Mesenchymal stem cell (in vitro differentiated cells and primary cell): Measurements from ENCODE around the gene NAPSA.

Experiments used
- DNase-seq: peaks from one replicate; pipeline ENCODE4 v3.0.0-alpha.2; 2013
- H2AFZ ChIP-seq: one replicate; pipeline ENCODE4 v1.6.1; 2013; ENCODE audit warnings: low read depth, mild to moderate bottlenecking, control low read depth, inconsistent platforms, low read length, moderate library complexity
- H2AK5ac ChIP-seq: 2 replicates; pipeline ENCODE4 v1.6.1; 2013; ENCODE audit warnings: low read length, moderate library complexity, mild to moderate bottlenecking, inconsistent platforms; ENCODE audit not compliant: severe bottlenecking
- H2BK120ac ChIP-seq: one replicate; pipeline ENCODE4 v1.6.1; 2013; ENCODE audit warnings: low read depth, mild to moderate bottlenecking, inconsistent platforms, low read length, moderate library complexity
- H2BK12ac ChIP-seq, 2 experiments: one replicate each; pipeline ENCODE4 v1.6.1; 2013; ENCODE audit warnings: inconsistent platforms in 2 of 2, low read length in 2 of 2, mild to moderate bottlenecking in 2 of 2, moderate library complexity in 2 of 2, control low read depth in 1 of 2
- H2BK15ac ChIP-seq: one replicate; pipeline ENCODE4 v1.6.1; 2013; ENCODE audit warnings: mild to moderate bottlenecking, low read depth, inconsistent platforms; ENCODE audit not compliant: poor library complexity, severe bottlenecking
- H2BK5ac ChIP-seq: 2 replicates; pipeline ENCODE4 v1.6.1; 2013; ENCODE audit warnings: low read depth, mild to moderate bottlenecking, low read length, control low read depth, inconsistent platforms; ENCODE audit not compliant: poor library complexity, severe bottlenecking
- H3K14ac ChIP-seq, 2 experiments: one replicate each; pipeline ENCODE4 v1.6.1; 2013; ENCODE audit warnings: inconsistent platforms in 2 of 2, low read length in 2 of 2, control low read depth in 1 of 2, mild to moderate bottlenecking in 1 of 2, moderate library complexity in 1 of 2
- H3K18ac ChIP-seq, 2 experiments: one replicate each; pipeline ENCODE4 v1.6.1; 2013; ENCODE audit warnings: inconsistent platforms in 2 of 2, low read length in 2 of 2, control low read depth in 1 of 2, low read depth in 1 of 2, mild to moderate bottlenecking in 1 of 2
- H3K23ac ChIP-seq, 2 experiments: one replicate each; pipeline ENCODE4 v1.6.1; 2013; ENCODE audit warnings: inconsistent platforms in 2 of 2, low read length in 2 of 2, mild to moderate bottlenecking in 2 of 2, moderate library complexity in 2 of 2, control low read depth in 1 of 2
- H3K27ac ChIP-seq: 2 replicates; pipeline ENCODE4 v1.5.1; 2013; ENCODE audit warnings: mild to moderate bottlenecking, moderate library complexity, low read length, control low read depth, inconsistent platforms; ENCODE audit not compliant: poor library complexity, severe bottlenecking
- H3K27me3 ChIP-seq, 2 experiments: 2 replicates each; pipeline versions ENCODE4 v1.6.1 to v1.7.0; 2013; ENCODE audit warnings: low read length in 2 of 2, mild to moderate bottlenecking in 2 of 2, moderate library complexity in 2 of 2, control low read depth in 1 of 2, inconsistent platforms in 1 of 2; ENCODE audit not compliant: control insufficient read depth in 1 of 2, insufficient read depth in 1 of 2
- H3K36me3 ChIP-seq, 2 experiments: 2 replicates each; pipeline versions ENCODE4 v1.6.1 to v1.7.0; 2013; ENCODE audit warnings: low read length in 2 of 2, control low read depth in 1 of 2, inconsistent platforms in 1 of 2, low read depth in 1 of 2, mild to moderate bottlenecking in 1 of 2; ENCODE audit not compliant: insufficient read depth in 2 of 2, control insufficient read depth in 1 of 2
- H3K4ac ChIP-seq, 2 experiments: one replicate each; pipeline ENCODE4 v1.6.1; 2013; ENCODE audit warnings: inconsistent platforms in 2 of 2, low read length in 2 of 2, mild to moderate bottlenecking in 2 of 2, moderate library complexity in 2 of 2, control low read depth in 1 of 2, low read depth in 1 of 2
- H3K4me1 ChIP-seq: 2 replicates; pipeline ENCODE4 v1.6.1; 2013; ENCODE audit warnings: low read depth, low read length, control low read depth; ENCODE audit not compliant: control insufficient read depth, insufficient read depth
- H3K4me2 ChIP-seq: 2 replicates; pipeline ENCODE4 v1.6.1; 2013; ENCODE audit warnings: low read length, mild to moderate bottlenecking, inconsistent platforms; ENCODE audit not compliant: poor library complexity, severe bottlenecking
- H3K4me3 ChIP-seq, 2 experiments: 2 replicates each; pipeline versions ENCODE4 v1.5.1 to v1.7.0; 2013; ENCODE audit warnings: low read length in 2 of 2, mild to moderate bottlenecking in 2 of 2, control low read depth in 1 of 2, low read depth in 1 of 2; ENCODE audit not compliant: insufficient read depth in 1 of 2
- H3K79me1 ChIP-seq: replicated peaks from 2 replicates; pipeline ENCODE4 v1.6.1; 2013; ENCODE audit warnings: mild to moderate bottlenecking, control low read depth, low read length, inconsistent platforms; ENCODE audit not compliant: poor library complexity, severe bottlenecking
- H3K9ac ChIP-seq: 2 replicates; pipeline ENCODE4 v1.7.0; 2013; ENCODE audit warnings: mild to moderate bottlenecking, low read length, moderate library complexity
- H3K9me3 ChIP-seq: 2 replicates; pipeline ENCODE4 v1.7.0; 2013; ENCODE audit warnings: mild to moderate bottlenecking, low read length; ENCODE audit not compliant: control insufficient read depth
- H4K8ac ChIP-seq: one replicate; pipeline ENCODE4 v1.6.1; 2013; ENCODE audit warnings: inconsistent platforms, mild to moderate bottlenecking, low read length, moderate library complexity
- H4K91ac ChIP-seq: one replicate; pipeline ENCODE4 v1.6.1; 2013; ENCODE audit warnings: mild to moderate bottlenecking, low read length, inconsistent platforms
- WGBS: methylation state at CpG from one replicate; pipeline ENCODE4 v1.1.7; 2013; ENCODE audit warnings: mixed read lengths; 5-methylcytosine and 5-hydroxymethylcytosine counted together

NAPSA gene

DNA sequence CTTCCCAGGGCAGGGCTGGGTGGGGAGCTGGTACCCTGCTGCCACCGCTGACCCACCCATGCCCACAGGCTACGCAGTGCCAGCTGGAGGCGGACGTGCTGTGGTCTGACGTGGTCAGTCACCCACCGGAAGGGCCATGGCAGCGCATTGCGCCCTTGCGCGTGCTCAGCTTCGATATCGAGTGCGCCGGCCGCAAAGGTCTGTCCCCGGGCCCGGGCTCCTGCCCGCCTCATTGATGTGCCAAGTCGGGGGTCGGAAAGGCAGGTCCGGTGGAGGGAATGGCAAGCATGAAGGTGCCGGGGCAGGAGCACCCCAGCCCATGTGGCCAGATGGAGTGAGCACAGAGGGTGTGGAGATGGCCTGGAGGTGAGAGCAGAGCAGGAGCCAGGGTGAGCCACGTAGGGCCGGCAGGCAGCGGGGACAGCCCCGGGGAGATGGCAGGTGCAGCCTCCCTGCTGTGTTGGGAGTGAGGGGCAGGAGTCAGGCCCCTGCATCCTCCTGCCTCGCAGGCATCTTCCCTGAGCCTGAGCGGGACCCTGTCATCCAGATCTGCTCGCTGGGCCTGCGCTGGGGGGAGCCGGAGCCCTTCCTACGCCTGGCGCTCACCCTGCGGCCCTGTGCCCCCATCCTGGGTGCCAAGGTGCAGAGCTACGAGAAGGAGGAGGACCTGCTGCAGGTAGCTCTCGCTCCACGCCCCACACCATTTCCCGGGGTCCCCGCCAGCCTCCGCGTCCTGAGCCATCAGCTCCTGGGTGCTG, 37.3 kb upstream of the NAPSA start:
- peaks cover 23% of the 10 kb centered on the region for H3K79me1 ChIP-seq
- H4K8ac ChIP-seq = no peak overlapping the region
- H3K23ac ChIP-seq = no peak overlapping the region
- H3K27me3 ChIP-seq = no peaks in the 10 kb centered on the region
- no peak overlapping the region for H3K4ac ChIP-seq
- H3K4me2 ChIP-seq = no peak overlapping the region
- H2AK5ac ChIP-seq = no peak overlapping the region
- H2BK5ac ChIP-seq = no peak overlapping the region
- H3K18ac ChIP-seq = no peak overlapping the region
- H2BK15ac ChIP-seq = no peak overlapping the region
- 99% methylated on average over 41 of the region's 41 CpGs for WGBS
- no peak overlapping the region for H3K9ac ChIP-seq
- H3K9me3 ChIP-seq = no peaks in the 10 kb centered on the region
- no peak overlapping the region for H2BK12ac ChIP-seq
- H3K4me1 ChIP-seq = no peaks in the 10 kb centered on the region
- H3K36me3 ChIP-seq = peaks cover 7 to 65% of the 10 kb centered on the region in 2 experiments
- no peak for DNase-seq
- no peak overlapping the region for H3K27ac ChIP-seq
- H2AFZ ChIP-seq = no peak overlapping the region
- H3K14ac ChIP-seq = no peak overlapping the region
- no peak overlapping the region for H3K4me3 ChIP-seq
- H4K91ac ChIP-seq = no peak overlapping the region
- H2BK120ac ChIP-seq = no peak overlapping the region

DNA sequence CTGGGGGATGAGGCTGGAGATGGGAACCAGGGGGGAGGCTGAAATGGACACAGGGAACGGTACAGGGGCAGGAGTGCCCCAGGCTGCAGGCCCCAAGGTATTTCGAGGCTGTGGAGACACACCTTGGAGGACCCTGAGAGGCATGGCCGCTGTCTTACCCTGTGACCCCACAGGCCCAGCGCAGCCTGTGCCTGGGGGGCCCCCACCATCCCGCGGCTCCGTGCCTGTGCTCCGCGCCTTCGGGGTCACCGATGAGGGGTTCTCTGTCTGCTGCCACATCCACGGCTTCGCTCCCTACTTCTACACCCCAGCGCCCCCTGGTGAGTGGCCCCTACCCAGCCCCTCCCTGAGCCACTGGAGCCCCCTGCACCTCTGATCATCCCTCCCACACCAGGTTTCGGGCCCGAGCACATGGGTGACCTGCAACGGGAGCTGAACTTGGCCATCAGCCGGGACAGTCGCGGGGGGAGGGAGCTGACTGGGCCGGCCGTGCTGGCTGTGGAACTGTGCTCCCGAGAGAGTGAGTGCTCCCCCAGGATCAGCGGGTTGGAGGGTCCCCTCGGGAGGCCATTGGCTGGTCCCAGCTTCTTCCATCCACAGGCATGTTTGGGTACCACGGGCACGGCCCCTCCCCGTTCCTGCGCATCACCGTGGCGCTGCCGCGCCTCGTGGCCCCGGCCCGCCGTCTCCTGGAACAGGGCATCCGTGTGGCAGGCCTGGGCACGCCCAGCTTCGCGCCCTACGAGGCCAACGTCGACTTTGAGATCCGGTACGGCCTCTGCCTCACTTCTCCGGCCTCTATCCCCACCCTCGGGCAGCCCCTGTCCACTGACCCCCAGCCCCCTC, 36.4 kb upstream of the NAPSA start:
- peaks cover 7 to 59% of the 10 kb centered on the region in 2 experiments for H3K36me3 ChIP-seq
- no peaks in the 10 kb centered on the region for H3K9me3 ChIP-seq
- H3K4me3 ChIP-seq = no peak overlapping the region
- H3K27me3 ChIP-seq = no peaks in the 10 kb centered on the region
- H3K23ac ChIP-seq = peak overlapping the region in 1 of 2 experiments; percentile 27
- no peak overlapping the region for H3K27ac ChIP-seq
- no peak overlapping the region for H4K91ac ChIP-seq
- H4K8ac ChIP-seq = no peak overlapping the region
- no peak for DNase-seq
- no peak overlapping the region for H3K4me2 ChIP-seq
- no peak overlapping the region for H3K9ac ChIP-seq
- H2BK15ac ChIP-seq = no peak overlapping the region
- H2AK5ac ChIP-seq = no peak overlapping the region
- no peak overlapping the region for H2AFZ ChIP-seq
- H2BK5ac ChIP-seq = no peak overlapping the region
- 97% methylated on average over 48 of the region's 48 CpGs for WGBS
- no peak overlapping the region for H3K4ac ChIP-seq
- no peak overlapping the region for H2BK120ac ChIP-seq
- H3K79me1 ChIP-seq = peaks cover 23% of the 10 kb centered on the region
- no peak overlapping the region for H3K14ac ChIP-seq
- no peak overlapping the region for H3K18ac ChIP-seq
- H3K4me1 ChIP-seq = no peaks in the 10 kb centered on the region
- no peak overlapping the region for H2BK12ac ChIP-seq

DNA sequence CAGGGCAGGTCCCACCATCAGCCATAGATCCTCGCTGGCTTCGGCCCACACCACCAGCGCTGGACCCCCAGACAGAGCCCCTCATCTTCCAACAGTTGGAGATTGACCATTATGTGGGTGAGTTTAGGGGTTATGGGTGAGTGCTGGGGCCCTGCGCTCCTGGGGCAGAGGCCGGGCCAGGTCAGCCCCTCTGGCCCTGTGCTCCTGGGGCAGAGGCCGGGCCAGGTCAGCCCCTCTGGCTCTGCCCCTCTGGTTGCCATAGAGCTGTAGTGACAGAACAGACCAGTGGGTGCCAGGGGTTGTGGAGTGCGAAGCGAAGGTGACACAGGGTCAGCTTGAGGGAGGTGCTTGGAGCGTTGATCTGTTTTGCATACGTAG, 33.9 kb upstream of the NAPSA start:
- Histone ChIP-seq H3K4me3 (no peak overlapping the region), H3K9me3 (no peaks in the 10 kb centered on the region), H3K4ac (no peak overlapping the region), H2BK15ac (no peak overlapping the region), H3K18ac (no peak overlapping the region), H4K91ac (no peak overlapping the region), H3K27me3 (no peaks in the 10 kb centered on the region), H3K36me3 (peaks cover 3 to 46% of the 10 kb centered on the region in 2 experiments), H3K14ac (no peak overlapping the region), H4K8ac (no peak overlapping the region), H2BK12ac (no peak overlapping the region), H2BK5ac (no peak overlapping the region), H3K9ac (no peak overlapping the region), H2BK120ac (no peak overlapping the region), H2AK5ac (no peak overlapping the region), H2AFZ (no peak overlapping the region), H3K23ac (no peak overlapping the region), H3K79me1 (peaks cover 26% of the 10 kb centered on the region), H3K27ac (no peak overlapping the region), H3K4me2 (no peak overlapping the region), H3K4me1 (no peaks in the 10 kb centered on the region)
- DNase-seq = no peak
- 97% methylated on average over 5 of the region's 10 CpGs for WGBS

DNA sequence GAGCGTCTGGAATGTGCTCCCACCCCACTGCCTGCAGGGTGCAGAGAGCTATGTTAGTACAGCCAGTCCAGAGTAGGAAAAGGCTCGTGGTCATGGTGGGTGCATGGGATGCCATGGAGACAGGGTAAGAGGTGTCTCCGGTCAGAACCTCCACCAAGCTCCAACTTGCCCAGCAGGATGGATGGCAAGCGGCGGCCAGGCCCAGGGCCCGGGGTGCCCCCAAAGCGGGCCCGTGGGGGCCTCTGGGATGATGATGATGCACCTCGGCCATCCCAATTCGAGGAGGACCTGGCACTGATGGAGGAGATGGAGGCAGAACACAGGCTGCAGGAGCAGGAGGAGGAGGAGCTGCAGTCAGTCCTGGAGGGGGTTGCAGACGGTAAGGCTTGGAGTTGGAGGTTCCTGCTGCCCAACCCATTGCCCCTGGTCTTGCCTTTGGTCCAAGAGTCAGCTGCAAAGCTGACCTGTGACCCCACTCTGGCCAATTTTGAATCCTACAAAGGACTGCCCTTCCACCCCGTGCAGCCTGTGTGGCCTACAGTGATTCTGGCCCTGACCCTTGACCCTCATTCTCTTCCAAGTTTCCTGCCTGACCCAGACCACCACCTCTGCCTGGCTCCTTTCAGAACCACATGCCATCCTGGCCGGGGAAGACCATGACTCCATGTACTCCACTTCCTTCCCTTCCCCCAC, 33.4 kb upstream of the NAPSA start:
- Histone ChIP-seq H3K4ac (no peak overlapping the region), H3K27ac (no peak overlapping the region), H3K79me1 (peaks cover 26% of the 10 kb centered on the region), H3K9me3 (no peaks in the 10 kb centered on the region), H3K18ac (no peak overlapping the region), H3K14ac (no peak overlapping the region), H2BK5ac (no peak overlapping the region), H3K9ac (no peak overlapping the region), H2BK15ac (no peak overlapping the region), H3K4me1 (no peaks in the 10 kb centered on the region), H4K8ac (no peak overlapping the region), H3K36me3 (peaks cover 3 to 46% of the 10 kb centered on the region in 2 experiments), H2BK12ac (no peak overlapping the region), H2AK5ac (no peak overlapping the region), H3K23ac (no peak overlapping the region), H3K27me3 (no peaks in the 10 kb centered on the region), H3K4me3 (no peak overlapping the region), H2AFZ (no peak overlapping the region), H2BK120ac (no peak overlapping the region), H4K91ac (no peak overlapping the region), H3K4me2 (no peak overlapping the region)
- WGBS = 89% methylated on average over 13 of the region's 13 CpGs
- no peak for DNase-seq
